Astrocyte (in vitro differentiated cells and primary cell): ENCODE data around the gene ABLIM2. TPM values are rescaled to one million over a fixed set of nuclear protein-coding genes. Genes with fewer than 3 reads are reported as not detected.

ENCODE experiments used
- DNase-seq: peaks from one replicate; pipeline ENCODE4 v3.0.0-alpha.2; 2010; ENCODE audit warnings: low read depth
- FAIRE-seq: peaks from 2 replicates; lab custom pipeline; 2011; peaks lifted over from hg19 to GRCh38; lab: Jason Lieb, UNC
- H2AFZ ChIP-seq: 2 replicates; pipeline ENCODE4 v1.6.0; 2012; ENCODE audit warnings: low read depth, low read length, inconsistent platforms
- H3K27ac ChIP-seq: 2 replicates; pipeline ENCODE4 v1.5.1; 2011; ENCODE audit warnings: low read depth, low read length, inconsistent platforms
- H3K27me3 ChIP-seq: 2 replicates; pipeline ENCODE4 v1.6.0; 2011; ENCODE audit warnings: low read length, inconsistent platforms; ENCODE audit not compliant: insufficient read depth
- H3K36me3 ChIP-seq: 2 replicates; pipeline ENCODE4 v1.5.1; 2011; ENCODE audit warnings: low read length, inconsistent platforms; ENCODE audit not compliant: insufficient read depth
- H3K4me1 ChIP-seq: 2 replicates; pipeline ENCODE4 v1.5.1; 2011; ENCODE audit warnings: low read length, inconsistent platforms; ENCODE audit not compliant: insufficient read depth
- H3K4me2 ChIP-seq: 2 replicates; pipeline ENCODE4 v1.6.0; 2012; ENCODE audit warnings: low read length, inconsistent platforms
- H3K4me3 ChIP-seq: 2 replicates; pipeline ENCODE4 v1.5.1; 2011; ENCODE audit warnings: low read depth, mild to moderate bottlenecking, low read length, inconsistent platforms; ENCODE audit not compliant: insufficient read depth
- H3K79me2 ChIP-seq: 2 replicates; pipeline ENCODE4 v1.6.0; 2012; ENCODE audit warnings: mild to moderate bottlenecking, low read length, inconsistent platforms; ENCODE audit not compliant: insufficient read depth
- H3K9ac ChIP-seq: 2 replicates; pipeline ENCODE4 v1.6.0; 2012; ENCODE audit warnings: mild to moderate bottlenecking, low read length, inconsistent platforms
- H3K9me3 ChIP-seq: 2 replicates; pipeline ENCODE4 v1.5.1; 2012; ENCODE audit warnings: low read depth, mild to moderate bottlenecking, low read length, inconsistent platforms; ENCODE audit not compliant: insufficient read depth
- H4K20me1 ChIP-seq: 2 replicates; pipeline ENCODE4 v1.6.0; 2012; ENCODE audit warnings: low read length, inconsistent platforms; ENCODE audit not compliant: insufficient read depth
- H3K27ac Mint-ChIP-seq: one replicate; pipeline ENCODE4 v1.8.0; 2021; ENCODE audit warnings: mild to moderate bottlenecking, mixed read lengths; ENCODE audit not compliant: unreplicated experiment
- H3K27me3 Mint-ChIP-seq: one replicate; pipeline ENCODE4 v1.8.0; 2021; ENCODE audit warnings: low read depth, mixed read lengths; ENCODE audit not compliant: unreplicated experiment
- H3K36me3 Mint-ChIP-seq: one replicate; pipeline ENCODE4 v1.8.0; 2021; ENCODE audit warnings: low read depth, mixed read lengths; ENCODE audit not compliant: unreplicated experiment
- H3K4me1 Mint-ChIP-seq: one replicate; pipeline ENCODE4 v1.8.0; 2021; ENCODE audit warnings: low read depth, mixed read lengths; ENCODE audit not compliant: unreplicated experiment
- H3K4me3 Mint-ChIP-seq: one replicate; pipeline ENCODE4 v1.8.0; 2021; ENCODE audit warnings: mild to moderate bottlenecking, moderate library complexity, mixed read lengths; ENCODE audit not compliant: unreplicated experiment
- H3K9me3 Mint-ChIP-seq: one replicate; pipeline ENCODE4 v1.8.0; 2021; ENCODE audit warnings: mild to moderate bottlenecking, mixed read lengths; ENCODE audit not compliant: unreplicated experiment
- EZH2 ChIP-seq: IDR thresholded peaks from 2 replicates; pipeline ENCODE4 v1.6.1; 2012; ENCODE audit warnings: mild to moderate bottlenecking, low read length, inconsistent platforms; ENCODE audit not compliant: insufficient read depth
- total RNA-seq: library from RNA; stranded (reverse); gene quantifications from 2 replicates; pipeline ENCODE4 v1.2.1, GENCODE V29; 2021
- TF ChIP-seq, protein P1 (sequence below): IDR thresholded peaks from 2 replicates; pipeline ENCODE4 v1.5.1; 2011; ENCODE audit warnings: low read depth, mild to moderate bottlenecking, inconsistent platforms, low read length, moderate library complexity; ENCODE audit not compliant: insufficient read depth

Gene ABLIM2
- total RNA-seq, 1 donor from 2014 or later: 0.50 TPM

DNA sequence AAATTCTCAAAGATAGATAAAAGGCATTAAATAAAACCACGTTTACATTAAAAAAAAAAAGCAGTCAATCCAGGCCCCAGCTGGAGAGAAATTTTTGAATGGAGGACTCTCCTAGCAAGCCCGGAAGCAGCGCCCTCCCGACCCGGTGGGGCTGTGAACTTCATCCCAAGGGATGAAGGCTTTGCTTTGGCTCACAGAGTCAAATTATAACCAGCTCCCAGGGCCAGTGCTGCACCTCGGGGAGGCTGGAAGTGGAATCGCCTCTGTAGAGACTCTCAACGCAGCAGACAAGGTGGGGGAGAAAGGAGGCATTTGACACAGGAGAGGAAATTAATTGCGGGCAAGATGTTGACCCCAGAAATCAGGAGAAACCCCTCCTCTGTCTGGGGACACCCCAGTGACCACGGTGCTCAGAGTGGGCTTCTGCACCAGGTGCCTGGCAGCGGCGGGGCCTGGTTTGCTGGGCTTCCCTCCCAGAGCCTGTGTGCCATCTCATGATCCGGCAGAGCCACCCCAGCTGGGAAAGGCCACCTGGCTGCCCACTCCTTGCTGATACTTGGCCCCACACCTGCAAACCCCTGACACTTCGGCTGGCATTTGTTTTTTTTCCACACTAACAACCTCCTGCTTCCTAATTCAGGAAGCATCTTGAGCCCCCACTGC is 71.7 kb downstream of the ABLIM2 start:
- Mint-ChIP-seq H3K27ac (no peak overlapping the region), H3K4me3 (no peak overlapping the region), H3K9me3 (no peaks in the 10 kb centered on the region), H3K4me1 (no peaks in the 10 kb centered on the region), H3K36me3 (peaks cover 1% of the 10 kb centered on the region), H3K27me3 (peaks cover 41% of the 10 kb centered on the region)
- Histone ChIP-seq H3K36me3 (no peaks in the 10 kb centered on the region), H3K4me2 (no peak overlapping the region), H3K27me3 (peaks cover 9% of the 10 kb centered on the region), H3K79me2 (no peaks in the 10 kb centered on the region), H3K4me3 (no peak overlapping the region), H3K9me3 (no peaks in the 10 kb centered on the region), H2AFZ (no peak overlapping the region), H4K20me1 (no peaks in the 10 kb centered on the region), H3K4me1 (peaks cover 6% of the 10 kb centered on the region), H3K9ac (no peak overlapping the region), H3K27ac (no peak overlapping the region)
- DNase-seq (no peak), FAIRE-seq (no peak)
- TF ChIP-seq, protein P1, sequence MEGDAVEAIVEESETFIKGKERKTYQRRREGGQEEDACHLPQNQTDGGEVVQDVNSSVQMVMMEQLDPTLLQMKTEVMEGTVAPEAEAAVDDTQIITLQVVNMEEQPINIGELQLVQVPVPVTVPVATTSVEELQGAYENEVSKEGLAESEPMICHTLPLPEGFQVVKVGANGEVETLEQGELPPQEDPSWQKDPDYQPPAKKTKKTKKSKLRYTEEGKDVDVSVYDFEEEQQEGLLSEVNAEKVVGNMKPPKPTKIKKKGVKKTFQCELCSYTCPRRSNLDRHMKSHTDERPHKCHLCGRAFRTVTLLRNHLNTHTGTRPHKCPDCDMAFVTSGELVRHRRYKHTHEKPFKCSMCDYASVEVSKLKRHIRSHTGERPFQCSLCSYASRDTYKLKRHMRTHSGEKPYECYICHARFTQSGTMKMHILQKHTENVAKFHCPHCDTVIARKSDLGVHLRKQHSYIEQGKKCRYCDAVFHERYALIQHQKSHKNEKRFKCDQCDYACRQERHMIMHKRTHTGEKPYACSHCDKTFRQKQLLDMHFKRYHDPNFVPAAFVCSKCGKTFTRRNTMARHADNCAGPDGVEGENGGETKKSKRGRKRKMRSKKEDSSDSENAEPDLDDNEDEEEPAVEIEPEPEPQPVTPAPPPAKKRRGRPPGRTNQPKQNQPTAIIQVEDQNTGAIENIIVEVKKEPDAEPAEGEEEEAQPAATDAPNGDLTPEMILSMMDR: no peak
- TF ChIP-seq EZH2: no peak

DNA sequence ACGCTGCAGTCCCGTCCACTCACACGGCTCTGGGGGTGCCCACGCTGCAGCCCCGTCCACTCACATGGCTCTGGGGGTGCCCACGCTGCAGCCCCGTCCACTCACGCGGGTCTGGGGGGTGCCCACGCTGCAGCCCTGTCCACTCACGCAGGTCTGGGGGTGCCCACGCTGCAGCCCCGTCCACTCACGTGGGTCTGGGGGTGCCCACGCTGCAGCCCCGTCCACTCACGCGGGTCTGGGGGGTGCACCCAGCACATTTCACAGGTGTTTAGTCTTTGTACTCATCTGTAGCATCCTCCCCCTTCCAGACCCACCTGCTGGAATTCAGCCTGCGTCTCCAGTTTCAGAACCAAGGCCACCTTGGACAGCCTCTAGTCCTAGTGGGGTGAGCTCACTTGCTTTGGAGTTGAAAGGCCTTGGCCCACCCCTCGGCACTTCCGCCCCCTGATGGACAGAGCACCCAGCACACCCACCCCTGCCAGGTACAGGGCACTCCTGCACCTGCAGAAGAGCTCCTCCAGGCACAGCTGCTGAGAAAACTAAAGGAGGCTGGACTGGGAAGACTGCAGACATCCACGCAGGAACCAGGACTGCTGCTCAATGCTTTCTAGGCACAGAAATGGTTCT is 73.0 kb downstream of the ABLIM2 start:
- Mint-ChIP-seq H3K27ac (no peak overlapping the region), H3K4me3 (no peak overlapping the region), H3K4me1 (no peaks in the 10 kb centered on the region), H3K36me3 (peaks cover 1% of the 10 kb centered on the region), H3K9me3 (no peaks in the 10 kb centered on the region), H3K27me3 (peaks cover 50% of the 10 kb centered on the region)
- peaks cover 18% of the 10 kb centered on the region for H3K27me3 ChIP-seq
- H3K9ac ChIP-seq: no peak overlapping the region
- no peak overlapping the region for H3K27ac ChIP-seq
- H3K79me2 ChIP-seq: no peaks in the 10 kb centered on the region
- DNase-seq (no peak), FAIRE-seq (no peak)
- H3K4me3 ChIP-seq: no peak overlapping the region
- peaks cover 6% of the 10 kb centered on the region for H3K4me1 ChIP-seq
- no peaks in the 10 kb centered on the region for H3K36me3 ChIP-seq
- H2AFZ ChIP-seq: no peak overlapping the region
- H3K9me3 ChIP-seq: no peaks in the 10 kb centered on the region
- peaks cover 2% of the 10 kb centered on the region for H4K20me1 ChIP-seq
- TF ChIP-seq, protein P1: no peak
- TF ChIP-seq EZH2: no peak
- no peak overlapping the region for H3K4me2 ChIP-seq
